SU-DHL-6 (cell line): ENCODE measurements around the gene CADM2.

Experiments used
- H2AFZ ChIP-seq: fragments of 200-600 bp; sonication (generic); 2 replicates; pipeline ENCODE4 v1.6.1; 2014; ENCODE audit warnings: low read depth, mild to moderate bottlenecking, moderate library complexity, mixed read lengths, antibody characterized with exemption, low read length; ENCODE audit not compliant: severe bottlenecking
- H3F3A ChIP-seq: fragments of 200-600 bp; shearing (Covaris generic); 2 replicates; pipeline ENCODE4 v1.6.0; 2016; ENCODE audit warnings: antibody characterized with exemption, mild to moderate bottlenecking; ENCODE audit not compliant: insufficient read depth
- H3K27ac ChIP-seq: fragments of 200-600 bp; sonication (generic); 2 replicates; pipeline ENCODE4 v1.5.1; 2016; ENCODE audit warnings: low read depth, mild to moderate bottlenecking, low read length, moderate library complexity, mixed read lengths
- H3K27me3 ChIP-seq: fragments of 200-600 bp; sonication (generic), shearing (Covaris generic); 2 replicates; pipeline ENCODE4 v1.6.0; 2014; ENCODE audit warnings: mild to moderate bottlenecking, low read length
- H3K36me3 ChIP-seq: fragments of 200-600 bp; sonication (generic); 2 replicates; pipeline ENCODE4 v1.6.1; 2014; ENCODE audit warnings: mild to moderate bottlenecking, low read length, mixed read lengths
- H3K4me2 ChIP-seq: fragments of 300-600, 200-600 bp; shearing (Covaris generic), sonication (generic); 2 replicates; pipeline ENCODE4 v1.6.0; 2014; ENCODE audit warnings: low read length, low read depth, mild to moderate bottlenecking; ENCODE audit not compliant: poor library complexity, severe bottlenecking
- H3K4me3 ChIP-seq: fragments of 200-600 bp; sonication (generic); 2 replicates; pipeline ENCODE4 v1.5.1; 2014; ENCODE audit warnings: antibody characterized with exemption, low read length, mild to moderate bottlenecking, mixed read lengths; ENCODE audit not compliant: insufficient read depth, poor library complexity, severe bottlenecking
- H3K79me2 ChIP-seq: fragments of 200-600 bp; sonication (generic); 2 replicates; pipeline ENCODE4 v1.6.1; 2014; ENCODE audit warnings: mild to moderate bottlenecking, low read length, moderate library complexity; ENCODE audit not compliant: insufficient read depth
- H3K9ac ChIP-seq: fragments of 200-600 bp; sonication (generic); 2 replicates; pipeline ENCODE4 v1.7.0; 2014; ENCODE audit warnings: mild to moderate bottlenecking, low read length
- H3K9me2 ChIP-seq: fragments of 200-600 bp; sonication (generic); replicated peaks from 2 replicates; pipeline ENCODE4 v1.6.1; 2014; ENCODE audit warnings: low read length; ENCODE audit not compliant: insufficient read depth
- H3K9me3 ChIP-seq: fragments of 200-600 bp; sonication (generic); 2 replicates; pipeline ENCODE4 v1.6.1; 2014; ENCODE audit warnings: low read length, mixed read lengths; ENCODE audit not compliant: insufficient read depth
- H4K20me1 ChIP-seq: fragments of 200-600 bp; sonication (generic); 2 replicates; pipeline ENCODE4 v1.6.1; 2014; ENCODE audit warnings: low read depth, mild to moderate bottlenecking, antibody characterized with exemption, low read length, moderate library complexity, mixed read lengths
- CTCF ChIP-seq: fragments of 200-600 bp; sonication (generic); IDR thresholded peaks from one replicate; pipeline ENCODE4 v1.5.1; 2017; ENCODE audit warnings: antibody characterized with exemption, mild to moderate bottlenecking, low read length, moderate library complexity; ENCODE audit not compliant: insufficient read depth, poor library complexity, severe bottlenecking
- EZH2phosphoT487 ChIP-seq: fragments of 200-600 bp; sonication (generic), shearing (Covaris generic); conservative IDR thresholded peaks from 2 replicates; pipeline ENCODE4 v1.6.1; 2018; ENCODE audit warnings: mild to moderate bottlenecking, antibody characterized with exemption, low read length, moderate library complexity, mixed read lengths

The CADM2 gene

GRCh38 chr3:85258326-85258725 is 299.5 kb downstream of the CADM2 start:
- Histone ChIP-seq H3K4me2 (no peak overlapping the region), H3K9me2 (no peaks in the 10 kb centered on the region), H3K27ac (no peak overlapping the region), H3F3A (no peaks in the 10 kb centered on the region), H3K9me3 (no peaks in the 10 kb centered on the region), H3K79me2 (no peaks in the 10 kb centered on the region), H3K9ac (no peak overlapping the region), H2AFZ (no peak overlapping the region), H3K36me3 (no peaks in the 10 kb centered on the region), H3K27me3 (no peaks in the 10 kb centered on the region), H4K20me1 (no peaks in the 10 kb centered on the region), H3K4me3 (no peak overlapping the region)
- TF ChIP-seq EZH2phosphoT487 (no peak), CTCF (no peak)

GRCh38 chr3:85258819-85259218 is 300.0 kb downstream of the CADM2 start:
- no peaks in the 10 kb centered on the region for H3K9me2 ChIP-seq
- no peaks in the 10 kb centered on the region for H3K36me3 ChIP-seq
- TF ChIP-seq EZH2phosphoT487 (no peak), CTCF (no peak)
- H4K20me1 ChIP-seq: no peaks in the 10 kb centered on the region
- no peaks in the 10 kb centered on the region for H3F3A ChIP-seq
- H3K79me2 ChIP-seq: no peaks in the 10 kb centered on the region
- H3K4me2 ChIP-seq: no peak overlapping the region
- H2AFZ ChIP-seq: no peak overlapping the region
- H3K27ac ChIP-seq: no peak overlapping the region
- no peak overlapping the region for H3K9ac ChIP-seq
- H3K4me3 ChIP-seq: no peak overlapping the region
- H3K9me3 ChIP-seq: no peaks in the 10 kb centered on the region
- H3K27me3 ChIP-seq: no peaks in the 10 kb centered on the region

GRCh38 chr3:85259748-85260147 is 301.0 kb downstream of the CADM2 start:
- no peaks in the 10 kb centered on the region for H3K36me3 ChIP-seq
- no peaks in the 10 kb centered on the region for H4K20me1 ChIP-seq
- no peaks in the 10 kb centered on the region for H3K9me3 ChIP-seq
- H3K27ac ChIP-seq: no peak overlapping the region
- no peaks in the 10 kb centered on the region for H3K79me2 ChIP-seq
- TF ChIP-seq CTCF (no peak), EZH2phosphoT487 (no peak)
- no peaks in the 10 kb centered on the region for H3K9me2 ChIP-seq
- H2AFZ ChIP-seq: no peak overlapping the region
- H3K27me3 ChIP-seq: no peaks in the 10 kb centered on the region
- no peak overlapping the region for H3K9ac ChIP-seq
- no peak overlapping the region for H3K4me3 ChIP-seq
- H3K4me2 ChIP-seq: no peak overlapping the region
- no peaks in the 10 kb centered on the region for H3F3A ChIP-seq
